GM13976 (cell line): ENCODE results near the gene IRGQ.

Source experiments
- DNase-seq: peaks from one replicate; pipeline ENCODE4 v3.0.0; 2012; ENCODE audit warnings: low spot score
- in situ Hi-C: fragments of 300-500 bp; cut with MboI; formaldehyde crosslinking; loops from one replicate; pipeline ENCODE4 v1.12.0; 2022; ENCODE audit warnings: low sequenced_read_pairs, mixed read lengths, inconsistent platforms; ENCODE audit not compliant: unreplicated experiment
- TF ChIP-seq, protein P1 (sequence below): IDR thresholded peaks from 2 replicates; pipeline ENCODE4 v1.5.1; 2012; ENCODE audit warnings: borderline replicate concordance, mild to moderate bottlenecking; ENCODE audit not compliant: insufficient read depth; ENCODE audit errors: extremely low read depth, missing control alignments, control extremely low read depth

The IRGQ gene

GRCh38 chr19:43572171-43572588 is 23.8 kb downstream of the IRGQ start:
- TF ChIP-seq, protein P1, sequence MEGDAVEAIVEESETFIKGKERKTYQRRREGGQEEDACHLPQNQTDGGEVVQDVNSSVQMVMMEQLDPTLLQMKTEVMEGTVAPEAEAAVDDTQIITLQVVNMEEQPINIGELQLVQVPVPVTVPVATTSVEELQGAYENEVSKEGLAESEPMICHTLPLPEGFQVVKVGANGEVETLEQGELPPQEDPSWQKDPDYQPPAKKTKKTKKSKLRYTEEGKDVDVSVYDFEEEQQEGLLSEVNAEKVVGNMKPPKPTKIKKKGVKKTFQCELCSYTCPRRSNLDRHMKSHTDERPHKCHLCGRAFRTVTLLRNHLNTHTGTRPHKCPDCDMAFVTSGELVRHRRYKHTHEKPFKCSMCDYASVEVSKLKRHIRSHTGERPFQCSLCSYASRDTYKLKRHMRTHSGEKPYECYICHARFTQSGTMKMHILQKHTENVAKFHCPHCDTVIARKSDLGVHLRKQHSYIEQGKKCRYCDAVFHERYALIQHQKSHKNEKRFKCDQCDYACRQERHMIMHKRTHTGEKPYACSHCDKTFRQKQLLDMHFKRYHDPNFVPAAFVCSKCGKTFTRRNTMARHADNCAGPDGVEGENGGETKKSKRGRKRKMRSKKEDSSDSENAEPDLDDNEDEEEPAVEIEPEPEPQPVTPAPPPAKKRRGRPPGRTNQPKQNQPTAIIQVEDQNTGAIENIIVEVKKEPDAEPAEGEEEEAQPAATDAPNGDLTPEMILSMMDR = no peak
- in situ Hi-C loops = no loop called here
- no peak for DNase-seq

DNA sequence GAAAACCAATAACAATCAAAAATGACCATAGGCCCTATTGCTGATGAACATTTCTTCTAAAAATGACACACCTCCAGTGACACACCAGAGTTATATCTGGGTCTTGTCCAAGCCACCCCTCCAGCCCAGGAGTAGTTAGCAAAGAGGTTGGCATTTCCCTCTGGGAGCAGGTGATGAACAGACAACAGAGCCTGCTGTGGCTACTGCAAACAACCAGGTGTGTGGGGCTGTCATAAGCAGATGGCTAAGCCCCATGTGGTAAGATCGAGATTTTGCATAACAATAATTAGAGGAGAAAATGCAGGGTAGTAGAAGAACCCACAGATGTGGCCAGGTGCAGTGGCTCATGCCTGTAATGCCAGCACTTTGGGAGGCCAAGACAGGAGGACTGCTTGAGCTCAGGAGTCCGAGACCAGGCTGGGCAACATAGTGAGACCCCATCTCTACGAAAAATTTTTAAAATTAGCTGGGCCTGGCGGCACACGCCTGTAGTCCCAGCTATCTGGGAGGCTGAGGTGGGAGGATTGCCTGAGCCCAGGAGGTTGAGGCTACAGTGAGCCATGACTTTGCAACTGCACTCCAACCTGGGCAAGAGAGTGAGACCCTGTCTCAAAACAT is 25.7 kb downstream of the IRGQ start:
- no peak for DNase-seq
- TF ChIP-seq, protein P1 = no peak
- in situ Hi-C loops = no loop called here

GRCh38 chr19:43569657-43570056 is 26.3 kb downstream of the IRGQ start:
- DNase-seq = no peak
- TF ChIP-seq, protein P1 = no peak
- in situ Hi-C loops = no loop called here

- no peak for DNase-seq
- TF ChIP-seq, protein P1 = no peak
- in situ Hi-C loops = no loop called here
Observed at GRCh38 chr19:43564800-43565199, 31.1 kb downstream of the IRGQ start.

- DNase-seq = no peak
- in situ Hi-C loops = no loop called here
- TF ChIP-seq, protein P1 = no peak
Observed at GRCh38 chr19:43563816-43564457, 32.0 kb downstream of the IRGQ start.

DNA sequence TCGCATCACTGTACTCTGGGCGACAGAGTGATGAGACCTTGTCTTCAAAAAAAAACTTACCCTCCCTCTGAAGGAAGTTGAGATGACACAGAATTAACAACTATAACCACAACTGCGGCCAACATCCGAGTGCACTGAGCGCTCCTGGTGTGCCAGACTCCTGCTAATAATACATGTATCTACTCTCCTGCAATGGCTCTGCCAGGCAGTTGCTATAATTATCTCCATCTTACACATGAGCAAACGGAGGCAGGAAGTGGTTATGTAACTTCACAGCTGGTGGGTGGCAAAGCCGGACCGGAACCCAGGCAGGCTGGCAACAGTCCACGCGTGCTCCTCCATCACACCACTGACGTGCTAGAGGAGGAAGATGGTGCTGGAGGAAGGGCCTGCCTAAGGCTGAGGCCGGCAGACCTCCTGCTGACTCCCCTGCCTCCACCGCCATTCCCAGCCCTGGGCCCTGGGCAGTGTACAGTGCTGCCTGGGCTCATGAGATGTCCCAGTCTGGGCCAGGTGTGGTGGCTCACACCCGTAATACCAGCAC is 33.2 kb downstream of the IRGQ start:
- DNase-seq = peak; percentile 54
- TF ChIP-seq, protein P1 = no peak
- in situ Hi-C loops = no loop called here
